CD4-positive, alpha-beta T cell treated with Interleukin-21 for 1 hour (primary cell): ENCODE data around the gene OR52B6.
"Not testable (repeated sequence)": the region's sequence is repeated elsewhere in the genome, so short reads cannot be mapped to it uniquely, and the experiment has no call there.

Experiments
- DNase-seq: peaks from one replicate; pipeline ENCODE4 v3.0.0-alpha.2; 2020

Gene OR52B6

GRCh38 chr11:5597953-5598352, 17.3 kb downstream of the OR52B6 start:
- no peak for DNase-seq

GRCh38 chr11:5600374-5600851, 19.7 kb downstream of the OR52B6 start:
- peak; percentile 63 for DNase-seq

GRCh38 chr11:5602791-5603190, 22.1 kb downstream of the OR52B6 start:
- not testable (repeated sequence) for DNase-seq

- DNase-seq: no peak
These were observed 22.6 kb downstream of the OR52B6 start for GRCh38 chr11:5603326-5603725.

- DNase-seq: no peak
These were observed 24.2 kb downstream of the OR52B6 start for GRCh38 chr11:5604896-5605295.

- DNase-seq: no peak
These were observed 25.2 kb downstream of the OR52B6 start for GRCh38 chr11:5605849-5606248.

- DNase-seq: no peak
These were observed 28.1 kb downstream of the OR52B6 start for GRCh38 chr11:5608808-5609207.

GRCh38 chr11:5610446-5610845, 29.8 kb downstream of the OR52B6 start:
- DNase-seq: no peak

- DNase-seq: no peak
These were observed 30.9 kb downstream of the OR52B6 start for GRCh38 chr11:5611627-5612026.

GRCh38 chr11:5618807-5619206, 38.1 kb downstream of the OR52B6 start:
- no peak for DNase-seq

GRCh38 chr11:5620651-5621521, 40.2 kb downstream of the OR52B6 start:
- no peak for DNase-seq

- DNase-seq: no peak
These were observed 40.9 kb downstream of the OR52B6 start for GRCh38 chr11:5621580-5621979.

GRCh38 chr11:5622802-5623201, 42.1 kb downstream of the OR52B6 start:
- DNase-seq: no peak

- DNase-seq: peak; percentile 80
These were observed 44.0 kb downstream of the OR52B6 start, which contains the start of gene TRIM34 for GRCh38 chr11:5624489-5625279. TRIM34 (plus strand) TSS chr11:5625001; CDS start chr11:5632332, 7,331 bp downstream.

- DNase-seq: no peak
These were observed 44.6 kb downstream of the OR52B6 start for GRCh38 chr11:5625281-5625680.

GRCh38 chr11:5626196-5626595, 45.5 kb downstream of the OR52B6 start:
- no peak for DNase-seq

GRCh38 chr11:5631417-5631816, 50.7 kb downstream of the OR52B6 start:
- DNase-seq: no peak
